ENCODE results near the gene TMEM106C.

Gene TMEM106C

DNA sequence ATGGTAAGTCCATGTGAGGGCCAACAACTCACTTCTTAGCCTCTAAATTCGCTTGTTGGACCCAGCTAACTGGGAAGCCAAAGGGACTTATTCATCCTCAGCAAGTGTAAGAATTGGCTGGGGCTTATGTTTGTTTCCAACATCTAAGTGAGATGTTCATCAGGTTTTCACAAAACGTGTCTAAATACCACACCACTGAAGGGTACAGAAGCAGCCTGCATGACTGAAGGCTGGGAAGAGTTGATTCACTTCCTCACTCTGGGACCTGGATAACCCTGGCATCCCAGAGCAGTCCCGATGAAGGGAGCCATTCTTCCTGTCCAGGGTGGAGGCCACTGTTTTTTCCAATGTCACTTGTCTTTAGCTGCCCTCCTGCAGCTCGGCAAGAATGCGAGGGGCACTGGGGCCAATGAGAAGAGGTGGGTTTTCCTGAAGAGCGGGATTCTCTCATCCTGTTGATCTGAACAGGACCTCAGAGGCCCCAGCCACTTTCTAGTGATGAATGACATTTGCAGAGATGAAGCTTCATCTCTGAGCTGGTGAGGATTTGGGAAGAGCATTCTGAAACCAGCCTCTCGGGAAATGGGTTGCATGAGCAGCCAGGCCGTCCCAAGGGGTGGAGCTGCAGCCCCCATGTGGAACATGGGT, 53.1 kb downstream of the TMEM106C start:
- DNase-seq (ENCODE audit: low spot score), result no peak

- DNase-seq (ENCODE audit: low spot score), result peak; percentile 62
Observed at GRCh38 chr12:48017496-48017895, 54.1 kb downstream of the TMEM106C start.

- DNase-seq (ENCODE audit: low spot score), result no peak
Observed at GRCh38 chr12:48017921-48018617, 54.7 kb downstream of the TMEM106C start.
